Ovary (tissue), 9 donors: ENCODE data around the gene HIGD1A. TPM values are rescaled to one million over a fixed set of nuclear protein-coding genes. Genes with fewer than 3 reads are reported as not detected.

Experiments
- DNase-seq, 5 donors: peaks; one replicate each; pipeline ENCODE4 v3.0.0-alpha.2; 2019 to 2020
- H3K27ac ChIP-seq, 2 donors: fragments of 200-600 bp; one replicate each; pipeline versions ENCODE4 v1.5.1 to v1.8.0; 2019 to 2022
- H3K27me3 ChIP-seq: fragments of 200-600 bp; one replicate; pipeline ENCODE4 v1.8.0; 2022
- H3K36me3 ChIP-seq: fragments of 200-600 bp; sonication (generic); one replicate; pipeline ENCODE4 v1.5.1; 2019
- H3K4me1 ChIP-seq: one replicate; pipeline ENCODE4 v1.8.1; 2013; ENCODE audit warnings: mild to moderate bottlenecking, moderate library complexity; ENCODE audit not compliant: insufficient read depth
- H3K4me3 ChIP-seq: fragments of 200-600 bp; sonication (generic); one replicate; pipeline ENCODE4 v1.5.1; 2017
- H3K9me3 ChIP-seq, 2 donors: fragments of 200-600 bp in 1 of 2; sonication (generic) in 1 of 2; one replicate each; pipeline versions ENCODE4 v1.5.1 to v1.8.1; 2013 to 2019; ENCODE audit warnings: mild to moderate bottlenecking in 1 of 2, moderate library complexity in 1 of 2
- EP300 ChIP-seq: sonication (generic); formaldehyde crosslinking; IDR thresholded peaks from one replicate; pipeline ENCODE4 v1.6.1; 2017; ENCODE audit warnings: antibody characterized with exemption
- POLR2A ChIP-seq: fragments of 450-650 bp; IDR thresholded peaks from one replicate; pipeline ENCODE4 v1.6.1; 2017; ENCODE audit warnings: antibody characterized with exemption, mild to moderate bottlenecking, moderate library complexity
- WGBS, 3 donors: extraction: QIAGEN DNeasy Blood & Tissue Kit in 1 of 3; methylation state at CpG; one replicate each; pipeline versions ENCODE4 v1.1.5 to v1.1.7; 2013 to 2017; 5-methylcytosine and 5-hydroxymethylcytosine counted together
- intact Hi-C, 4 donors: fragments of 100-400 bp; cut with DNase I; formaldehyde crosslinking; loops; one replicate each; pipeline versions ENCODE4 v1.11.0 to v1.15.1; 2022 to 2023
- polyA plus RNA-seq, 2 donors: library from polyadenylated mRNA; stranded (reverse); fragments of 200-250 nt in 1 of 2; fragments of 350-450 nt in 1 of 2; fragmentation: Illumina TruSeq in 1 of 2; extraction: RNeasy Lipid Tissue Mini Kit (QIAGEN cat#74804) in 1 of 2; gene quantifications; one replicate each; pipeline ENCODE4 v1.2.3, GENCODE V29; 2013 to 2014
- total RNA-seq, 7 donors: library from RNA; depleted of rRNA in 2 of 7; stranded (reverse); fragments of >200 nt in 2 of 7; fragmentation: NEBNext Ultra II Directional in 3 of 7; extraction: Animal tissue kit (Norgen Biotek cat#: 25700) in 3 of 7; gene quantifications; one replicate each; pipeline versions ENCODE4 v1.1.0 to v1.2.4, GENCODE V29; 2016 to 2023
- TF ChIP-seq, protein P1 (sequence below), 3 donors: fragments of 450-650 bp in 2 of 3; fragments of 200-600 bp in 1 of 3; IDR thresholded peaks; one replicate each; pipeline versions ENCODE4 v1.5.1 to v1.8.0; 2016 to 2022; ENCODE audit warnings: antibody characterized with exemption in 3 of 3, mild to moderate bottlenecking in 1 of 3
- donor health status: DM: no; HTN: no; CAD: no; lungs with moderate emphysema.
- donor health status: DM: no; HTN: no; CAD: no.
- donor health status: Bipolar disorder and iron deficiency.
- donor health status: DM: yes; HTN: yes; CAD: no.
- donor health status: DM: no; HTN: no; CAD: no.
- donor health status: DM: yes; HTN: yes; CAD: no.

The HIGD1A gene
- total and polyA plus RNA-seq, 9 donors = 44.6 to 126 (median 65.4) TPM

DNA sequence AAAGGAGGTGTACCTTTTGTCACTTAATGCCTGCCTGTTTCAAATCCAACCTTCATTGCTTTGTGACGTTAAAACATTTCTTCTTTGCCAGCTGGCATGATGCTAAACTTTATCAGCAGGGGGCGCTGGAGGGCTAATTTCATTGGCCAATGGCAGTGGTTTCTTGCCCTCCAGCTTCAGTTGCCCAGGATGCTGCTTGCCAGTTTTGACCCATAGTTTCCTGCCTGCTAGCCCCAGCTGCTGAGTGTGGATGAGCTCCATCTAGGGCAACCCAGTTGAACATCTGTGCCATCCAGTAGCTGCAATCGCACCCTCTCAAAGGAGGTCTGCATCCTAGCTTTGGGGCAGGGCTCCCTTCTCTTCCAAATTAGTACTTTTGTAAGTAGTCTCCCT, 27.0 kb upstream of the HIGD1A start:
- DNase-seq = peak in 4 of 5 donors; percentile 23 to 67 (median 45)
- Histone ChIP-seq H3K27me3 (no peaks in the 10 kb centered on the region), H3K36me3 (no peaks in the 10 kb centered on the region), H3K27ac (no peak overlapping the region), H3K4me3 (no peak overlapping the region), H3K4me1 (no peaks in the 10 kb centered on the region), H3K9me3 (no peaks in the 10 kb centered on the region)
- WGBS, 3 donors = 16 to 18% (median 18%) methylated on average over 3 of the region's 3 CpGs
- no peak for TF ChIP-seq EP300
- TF ChIP-seq, protein P1, sequence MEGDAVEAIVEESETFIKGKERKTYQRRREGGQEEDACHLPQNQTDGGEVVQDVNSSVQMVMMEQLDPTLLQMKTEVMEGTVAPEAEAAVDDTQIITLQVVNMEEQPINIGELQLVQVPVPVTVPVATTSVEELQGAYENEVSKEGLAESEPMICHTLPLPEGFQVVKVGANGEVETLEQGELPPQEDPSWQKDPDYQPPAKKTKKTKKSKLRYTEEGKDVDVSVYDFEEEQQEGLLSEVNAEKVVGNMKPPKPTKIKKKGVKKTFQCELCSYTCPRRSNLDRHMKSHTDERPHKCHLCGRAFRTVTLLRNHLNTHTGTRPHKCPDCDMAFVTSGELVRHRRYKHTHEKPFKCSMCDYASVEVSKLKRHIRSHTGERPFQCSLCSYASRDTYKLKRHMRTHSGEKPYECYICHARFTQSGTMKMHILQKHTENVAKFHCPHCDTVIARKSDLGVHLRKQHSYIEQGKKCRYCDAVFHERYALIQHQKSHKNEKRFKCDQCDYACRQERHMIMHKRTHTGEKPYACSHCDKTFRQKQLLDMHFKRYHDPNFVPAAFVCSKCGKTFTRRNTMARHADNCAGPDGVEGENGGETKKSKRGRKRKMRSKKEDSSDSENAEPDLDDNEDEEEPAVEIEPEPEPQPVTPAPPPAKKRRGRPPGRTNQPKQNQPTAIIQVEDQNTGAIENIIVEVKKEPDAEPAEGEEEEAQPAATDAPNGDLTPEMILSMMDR (IDR thresholded peaks at IDR 0.05) = peak in 2 of 3 donors; percentile 11 to 30
- intact Hi-C loops = loop anchor here in 1 of 4 donors (10.0 kb wide), 1 partner anchor 47 kb away; no protein-coding TSS in a partner anchor

DNA sequence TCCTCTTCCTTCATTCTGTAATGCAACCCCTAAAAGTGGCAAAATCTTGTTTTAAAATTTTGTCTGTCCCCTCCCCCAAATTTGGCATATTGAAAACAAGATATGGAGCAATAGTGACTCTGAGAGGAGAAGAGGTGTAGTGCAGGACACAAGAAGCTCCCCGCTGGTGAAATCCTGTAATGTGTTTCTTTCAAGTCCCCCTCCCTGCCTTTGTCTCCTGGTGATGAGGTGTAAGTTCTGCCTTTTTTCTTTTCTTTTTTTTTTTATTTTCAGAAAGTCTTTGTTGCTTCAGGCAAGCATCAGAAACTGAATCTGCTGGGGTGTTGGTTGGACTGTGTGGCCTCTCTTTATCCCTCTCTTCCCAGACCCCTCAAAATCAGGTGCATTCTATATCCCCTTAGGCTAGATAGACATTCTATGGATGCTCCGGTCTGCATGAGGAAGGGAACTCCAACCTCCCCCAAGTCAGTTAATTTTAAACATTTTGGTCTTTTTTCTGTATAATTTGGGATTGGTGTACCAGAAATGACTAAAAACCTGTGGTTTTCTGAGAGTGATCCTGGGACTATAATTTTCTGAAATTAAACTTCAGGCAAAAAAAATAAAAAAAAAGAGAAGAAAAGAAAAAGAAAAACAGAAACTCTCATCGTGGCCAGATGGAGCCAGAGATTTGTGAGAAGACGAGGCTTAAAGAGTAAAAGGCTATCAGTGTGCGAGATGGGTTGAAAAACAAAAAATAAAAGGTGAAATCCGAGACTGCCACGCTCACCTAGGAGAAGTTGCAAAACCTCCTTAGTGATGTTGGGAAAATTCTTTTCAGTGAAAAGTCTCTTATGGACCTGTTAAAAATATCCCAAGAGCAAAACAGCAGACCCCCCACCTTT, 26.4 kb upstream of the HIGD1A start:
- TF ChIP-seq POLR2A = no peak
- no peak for TF ChIP-seq EP300
- TF ChIP-seq, protein P1 (IDR thresholded peaks at IDR 0.05) = no peak
- WGBS, 3 donors = 24 to 33% (median 30%) methylated on average over 7 of the region's 7 CpGs
- Histone ChIP-seq H3K27me3 (no peaks in the 10 kb centered on the region), H3K36me3 (no peaks in the 10 kb centered on the region), H3K4me3 (no peak overlapping the region), H3K27ac (no peak overlapping the region), H3K9me3 (no peaks in the 10 kb centered on the region), H3K4me1 (no peaks in the 10 kb centered on the region)
- intact Hi-C loops = loop anchor here in 1 of 4 donors (10.0 kb wide), 1 partner anchor 46 kb away; no protein-coding TSS in a partner anchor
- DNase-seq = no peak

DNA sequence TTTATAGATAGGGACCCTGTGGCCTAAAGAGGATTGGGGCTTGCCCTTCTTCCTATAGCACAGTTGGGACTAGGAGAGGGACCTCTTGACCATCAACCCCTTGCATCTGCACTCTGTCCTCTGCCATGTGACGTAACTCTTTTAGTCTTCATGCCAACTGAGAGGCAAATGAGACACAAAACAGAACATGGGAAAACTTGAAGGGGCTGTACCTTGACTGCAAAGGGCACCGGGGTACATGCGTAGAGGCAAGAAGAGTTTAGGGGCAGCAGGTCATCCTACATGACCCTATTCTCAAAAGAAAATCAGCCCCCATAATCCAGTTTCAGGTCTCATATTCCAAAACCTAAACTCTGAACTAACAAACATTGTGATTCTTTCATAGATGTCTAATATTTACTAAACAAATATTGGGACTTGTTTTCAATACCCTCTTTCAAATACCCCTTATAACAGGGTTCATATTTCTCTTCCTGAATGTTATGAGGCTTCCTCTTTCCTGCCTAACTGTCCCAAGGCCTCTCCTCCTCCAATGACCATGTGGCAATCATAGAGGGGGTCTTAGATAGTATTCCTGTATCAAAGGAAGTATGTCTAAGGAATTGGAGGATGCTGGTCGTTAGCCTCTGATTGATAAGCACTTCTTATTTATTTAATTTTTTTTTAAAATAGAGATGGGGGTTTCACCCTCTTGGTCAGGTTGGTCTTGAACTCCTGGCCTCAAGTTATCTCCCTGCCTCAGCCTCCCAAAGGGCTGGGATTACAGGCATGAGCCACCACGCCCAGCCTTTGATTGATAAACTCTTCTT, 25.5 kb upstream of the HIGD1A start:
- TF ChIP-seq, protein P1 (IDR thresholded peaks at IDR 0.05) = no peak
- TF ChIP-seq EP300 (no peak), POLR2A (no peak)
- Histone ChIP-seq H3K27ac (no peak overlapping the region), H3K4me3 (no peak overlapping the region), H3K9me3 (no peaks in the 10 kb centered on the region), H3K36me3 (no peaks in the 10 kb centered on the region), H3K27me3 (no peaks in the 10 kb centered on the region), H3K4me1 (no peaks in the 10 kb centered on the region)
- 69 to 80% (median 73%) methylated on average over 5 of the region's 5 CpGs for WGBS, 3 donors
- DNase-seq = no peak
- intact Hi-C loops = loop anchor here in 1 of 4 donors (10.0 kb wide), 1 partner anchor 45 kb away; no protein-coding TSS in a partner anchor

DNA sequence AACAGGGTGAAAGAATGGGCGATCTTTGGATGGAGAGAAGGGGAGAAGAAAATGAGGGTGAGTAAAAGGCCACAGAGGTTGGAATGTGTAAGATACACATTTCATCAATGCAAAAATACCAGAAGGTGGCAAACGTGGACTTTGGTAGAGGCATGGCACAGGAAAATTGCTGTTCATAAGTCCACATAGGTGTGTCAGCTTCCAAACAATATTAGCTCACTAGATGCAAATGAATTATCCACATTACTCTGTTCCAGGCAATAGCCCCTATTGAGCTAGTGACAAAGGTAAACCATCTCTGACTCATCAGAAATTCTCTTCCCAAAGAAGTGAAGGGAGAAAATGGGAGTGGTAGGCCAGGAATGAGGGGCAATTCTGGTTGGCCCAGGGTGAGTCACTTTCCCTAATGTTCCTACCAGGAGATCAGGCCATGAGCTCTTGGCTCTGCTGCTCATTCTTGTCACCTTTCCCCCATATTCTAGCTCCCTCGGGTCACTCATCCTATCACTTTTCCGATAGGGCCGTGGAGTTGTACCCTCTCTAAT, 24.9 kb upstream of the HIGD1A start:
- Histone ChIP-seq H3K27ac (no peak overlapping the region), H3K36me3 (no peaks in the 10 kb centered on the region), H3K27me3 (no peaks in the 10 kb centered on the region), H3K4me1 (no peaks in the 10 kb centered on the region), H3K4me3 (no peak overlapping the region), H3K9me3 (no peaks in the 10 kb centered on the region)
- no peak for DNase-seq
- 87 to 91% (median 90%) methylated on average over 5 of the region's 5 CpGs for WGBS, 3 donors
- intact Hi-C loops = no loop called here
- TF ChIP-seq, protein P1 (IDR thresholded peaks at IDR 0.05) = no peak
- TF ChIP-seq EP300 = no peak
- no peak for TF ChIP-seq POLR2A
